Measurements from ENCODE around the gene GPR32.
"Not testable (repeated sequence)": the region's sequence is repeated elsewhere in the genome, so short reads cannot be mapped to it uniquely, and the experiment has no call there.

- not testable (repeated sequence) for TF ChIP-seq CTCF, POLR2A (IDR thresholded peaks at IDR 0.05)
These were observed 6.7 kb upstream of the GPR32 start for GRCh38 chr19:50763521-50763920.
